Dorsolateral prefrontal cortex (tissue), 118 donors: ENCODE results near the gene MAN2B2. TPM values are rescaled to one million over a fixed set of nuclear protein-coding genes. Genes with fewer than 3 reads are reported as not detected.

Source experiments
- total RNA-seq, 120 experiments: library from RNA; stranded (reverse); gene quantifications; one replicate each; pipeline versions ENCODE4 v1.2.3 to v1.2.4, GENCODE V29; 2022

Gene MAN2B2
- total RNA-seq, 120 experiments from 2014 or later = 22.1 to 45.0 (median 34.3) TPM

Other genes starting within 250 kb of the MAN2B2 start
- gene PPP2R2C, start 102.6 kb upstream of the MAN2B2 start, total RNA-seq = 100 to 1,000 TPM; 133 to 356 (median 270) TPM
- 100 to 1,000 TPM; 242 to 474 (median 356) TPM for gene MRFAP1, start 65.5 kb downstream of the MAN2B2 start, total RNA-seq
- 10 to 100 TPM in 1 of 120 experiments, 1 to 10 TPM in 41, under 1 TPM in 16, not detected in 62; 0.37 to 12.9 (median 1.8) TPM for gene S100P, start 118.7 kb downstream of the MAN2B2 start, total RNA-seq
- 100 to 1,000 TPM in 7 of 120 experiments, 10 to 100 TPM in 113; 52.0 to 117 (median 80.0) TPM for gene MRFAP1L1, start 134.7 kb downstream of the MAN2B2 start, total RNA-seq
- gene BLOC1S4, start 141.0 kb downstream of the MAN2B2 start, total RNA-seq = 10 to 100 TPM in 38 of 120 experiments, 1 to 10 TPM in 82; 5.0 to 12.2 (median 9.0) TPM
- 10 to 100 TPM; 46.1 to 81.3 (median 61.4) TPM for gene KIAA0232, start 207.5 kb downstream of the MAN2B2 start, total RNA-seq